SK-N-SH treated with all-trans-retinoic acid at 6 μM for 48 hours (cell line): ENCODE data around the gene ACMSD.

ENCODE experiments used
- ATAC-seq: fragments of 200-7000 bp; cut with Tn5 transposase; 3 replicates; pipeline ENCODE4 v1.9.1; 2020; ENCODE audit warnings: mild to moderate bottlenecking, moderate library complexity
- ARNTL ChIP-seq: fragments of 450-650 bp; formaldehyde crosslinking; IDR thresholded peaks from 2 replicates; pipeline ENCODE4 v1.5.0; 2020; ENCODE audit warnings: low read depth, mild to moderate bottlenecking, moderate library complexity, borderline replicate concordance
- BACH2 ChIP-seq: fragments of 250-450 bp; sonication (Bioruptor Pico); IDR thresholded peaks from 2 replicates; pipeline ENCODE4 v1.9.0; 2021; ENCODE audit warnings: mild to moderate bottlenecking, borderline replicate concordance
- CSDC2 ChIP-seq: fragments of 250-450 bp; sonication (Bioruptor Pico); IDR thresholded peaks from 2 replicates; pipeline ENCODE4 v1.5.0; 2020; ENCODE audit warnings: mild to moderate bottlenecking, moderate library complexity
- CSRNP3 ChIP-seq: fragments of 250-450 bp; sonication (Bioruptor Pico); IDR thresholded peaks from 2 replicates; pipeline ENCODE4 v1.5.1; 2021; ENCODE audit warnings: mild to moderate bottlenecking, moderate library complexity
- ESRRG ChIP-seq: fragments of 250-450 bp; sonication (Bioruptor Pico); IDR thresholded peaks from 2 replicates; pipeline ENCODE4 v1.6.1; 2021; ENCODE audit warnings: mild to moderate bottlenecking
- ISL1 ChIP-seq: fragments of 250-450 bp; sonication (Bioruptor Pico); IDR thresholded peaks from 2 replicates; pipeline ENCODE4 v2.1.2; 2022; ENCODE audit warnings: mild to moderate bottlenecking, moderate library complexity
- OSR1 ChIP-seq: fragments of 250-450 bp; sonication (Bioruptor Pico); IDR thresholded peaks from 2 replicates; pipeline ENCODE4 v1.8.0; 2022; ENCODE audit warnings: moderate library complexity, mild to moderate bottlenecking, inconsistent platforms
- PATZ1 ChIP-seq: fragments of 250-450 bp; sonication (Bioruptor Pico); IDR thresholded peaks from 2 replicates; pipeline ENCODE4 v1.8.0; 2020; ENCODE audit warnings: mild to moderate bottlenecking, moderate library complexity, borderline replicate concordance
- POU6F1 ChIP-seq: fragments of 250-450 bp; sonication (Bioruptor Pico); IDR thresholded peaks from 2 replicates; pipeline ENCODE4 v1.8.0; 2021; ENCODE audit warnings: low read depth, mild to moderate bottlenecking, moderate library complexity, borderline replicate concordance
- PPARA ChIP-seq: fragments of 250-450 bp; sonication (Bioruptor Pico); IDR thresholded peaks from 2 replicates; pipeline ENCODE4 v1.5.0; 2020; ENCODE audit warnings: mild to moderate bottlenecking, borderline replicate concordance
- RARB ChIP-seq: fragments of 250-450 bp; sonication (Bioruptor Pico); IDR thresholded peaks from 2 replicates; pipeline ENCODE4 v1.8.0; 2021; ENCODE audit warnings: mild to moderate bottlenecking, moderate library complexity
- TCF4 ChIP-seq: fragments of 250-450 bp; sonication (Bioruptor Pico); IDR thresholded peaks from 2 replicates; pipeline ENCODE4 v1.8.0; 2021; ENCODE audit warnings: mild to moderate bottlenecking, moderate library complexity, borderline replicate concordance
- TOX ChIP-seq: fragments of 250-450 bp; sonication (Bioruptor Pico); IDR thresholded peaks from 2 replicates; pipeline ENCODE4 v1.8.0; 2021; ENCODE audit warnings: mild to moderate bottlenecking, moderate library complexity, borderline replicate concordance
- ZC3H10 ChIP-seq: fragments of 250-450 bp; sonication (Bioruptor Pico); IDR thresholded peaks from 2 replicates; pipeline ENCODE4 v1.5.1; 2021; ENCODE audit warnings: mild to moderate bottlenecking, moderate library complexity
- ZFP3 ChIP-seq: fragments of 250-450 bp; sonication (Bioruptor Pico); IDR thresholded peaks from 2 replicates; pipeline ENCODE4 v1.5.0; 2020; ENCODE audit warnings: mild to moderate bottlenecking, moderate library complexity
- ZNF8 ChIP-seq: fragments of 450-650 bp; formaldehyde crosslinking; IDR thresholded peaks from 2 replicates; pipeline ENCODE4 v1.5.0; 2020; ENCODE audit warnings: mild to moderate bottlenecking, moderate library complexity
- TF ChIP-seq, protein P1 (sequence below): fragments of 250-450 bp; sonication (Bioruptor Pico); IDR thresholded peaks from 2 replicates; pipeline ENCODE4 v1.5.0; 2020; ENCODE audit warnings: mild to moderate bottlenecking, moderate library complexity

Gene ACMSD

DNA sequence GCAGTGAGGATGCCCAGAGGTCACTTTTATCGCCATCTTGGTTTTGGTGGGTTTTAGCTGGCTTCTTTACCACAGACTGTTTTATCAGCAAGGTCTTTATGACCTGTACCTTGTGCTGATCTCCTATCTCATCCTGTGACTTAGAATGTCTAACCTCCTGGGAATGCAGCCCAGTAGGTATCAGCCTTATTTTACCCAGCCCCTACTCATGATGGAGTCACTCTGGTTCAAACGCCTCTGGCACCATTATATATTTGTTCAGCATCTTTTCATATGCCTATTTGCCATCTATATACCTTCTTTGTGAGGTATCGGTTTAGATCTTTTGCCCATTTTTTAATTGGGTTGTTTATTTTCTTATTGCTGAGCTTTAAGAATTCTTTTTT lies 73.0 kb downstream of the ACMSD start (continued):
- TF ChIP-seq ZFP3 (CRISPR knock-in tag) (no peak), RARB (CRISPR knock-in tag) (no peak), POU6F1 (CRISPR knock-in tag) (no peak), ESRRG (no peak), ZC3H10 (CRISPR knock-in tag) (no peak), CSDC2 (CRISPR knock-in tag) (no peak)

DNA sequence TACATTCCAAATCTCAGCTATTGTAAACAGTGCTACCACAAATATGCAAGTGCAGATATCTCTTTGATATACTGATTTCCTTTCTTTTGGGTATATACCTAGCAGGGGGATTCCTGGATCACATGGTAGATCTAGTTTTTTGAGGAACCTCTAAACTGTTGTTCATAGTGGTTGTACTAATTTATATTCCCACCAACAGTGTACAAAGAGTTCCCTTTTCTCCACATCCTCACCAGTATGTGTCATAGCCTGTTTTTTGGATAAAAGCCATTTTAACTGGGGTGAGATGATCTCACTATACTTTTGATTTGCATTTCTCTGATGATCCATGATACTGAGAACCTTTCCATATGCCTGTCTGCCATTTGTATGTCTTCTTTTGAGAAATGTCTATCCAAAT lies 73.9 kb downstream of the ACMSD start:
- TF ChIP-seq ESRRG: no peak
- TF ChIP-seq RARB (CRISPR knock-in tag): no peak
- no peak for TF ChIP-seq TCF4 (CRISPR knock-in tag)
- TF ChIP-seq PATZ1 (CRISPR knock-in tag): no peak
- TF ChIP-seq TOX (CRISPR knock-in tag): no peak
- TF ChIP-seq CSDC2 (CRISPR knock-in tag): no peak
- TF ChIP-seq, all 23 proteins: peak for 0
- ATAC-seq: no peak

DNA sequence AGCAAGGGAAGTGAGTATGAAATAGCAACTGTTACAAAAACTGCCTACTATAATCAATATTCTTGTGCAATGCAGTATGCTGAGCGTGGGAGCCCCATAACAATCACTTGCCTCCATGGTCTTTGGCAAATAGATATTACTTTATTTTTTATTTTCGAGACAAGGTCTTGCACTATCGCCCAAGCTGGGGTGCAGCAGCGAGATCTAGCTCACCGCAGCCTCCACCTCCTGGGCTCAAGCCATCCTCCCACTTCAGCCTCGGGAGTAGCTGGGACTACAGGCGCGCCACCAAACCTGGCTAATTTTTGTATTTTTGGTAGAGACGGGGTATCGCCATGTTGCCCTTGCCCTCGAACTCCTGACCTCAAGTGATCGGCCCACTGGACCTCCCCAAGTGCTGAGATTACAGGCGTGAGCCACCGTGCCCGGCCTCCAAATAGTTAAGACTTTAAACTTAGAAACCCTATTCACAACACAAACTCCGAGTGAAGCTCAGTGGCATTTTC lies 79.0 kb downstream of the ACMSD start:
- TF ChIP-seq PATZ1 (CRISPR knock-in tag): no peak
- TF ChIP-seq, all 23 proteins: peak for 0
- no peak; the same call in 2 of the 3 replicates for ATAC-seq

DNA sequence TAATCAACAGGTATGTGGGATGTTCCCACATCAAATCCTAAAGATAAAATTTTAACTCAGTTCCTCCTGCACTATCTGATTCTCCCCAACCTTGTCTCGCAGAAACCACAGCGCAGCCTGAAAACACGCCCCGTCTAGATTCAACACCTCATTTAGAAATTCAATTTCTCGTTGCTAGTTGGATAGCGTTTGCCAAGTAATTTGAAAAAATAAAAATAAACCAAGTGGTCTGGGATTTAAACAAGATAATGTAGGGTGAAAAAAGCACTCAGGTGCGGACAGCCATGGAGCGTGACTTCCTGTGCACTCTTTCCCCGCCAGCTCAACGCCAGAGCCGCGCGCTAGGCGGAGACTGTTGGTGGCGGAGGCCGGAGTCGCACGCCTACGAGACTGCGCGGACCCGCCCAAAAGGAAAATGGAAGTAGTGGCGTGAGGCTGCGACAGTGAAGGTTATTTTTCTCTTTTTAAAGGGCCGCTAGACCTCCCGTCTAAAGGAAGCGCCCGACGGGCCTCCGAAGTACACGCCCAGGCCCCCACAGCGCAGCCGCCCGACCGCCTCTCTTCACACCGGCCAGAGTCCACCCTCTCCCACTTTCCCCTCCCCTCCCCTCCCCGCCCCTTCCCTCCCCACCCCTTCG lies 79.6 kb downstream of the ACMSD start:
- peak; percentile 77 for TF ChIP-seq ZFP3 (CRISPR knock-in tag)
- TF ChIP-seq ZNF8 (CRISPR knock-in tag): no peak
- peak; percentile 91 for ATAC-seq

- ATAC-seq: peak; percentile 86
- no peak for TF ChIP-seq ISL1
- TF ChIP-seq ZNF8 (CRISPR knock-in tag): no peak
- TF ChIP-seq, protein P1, sequence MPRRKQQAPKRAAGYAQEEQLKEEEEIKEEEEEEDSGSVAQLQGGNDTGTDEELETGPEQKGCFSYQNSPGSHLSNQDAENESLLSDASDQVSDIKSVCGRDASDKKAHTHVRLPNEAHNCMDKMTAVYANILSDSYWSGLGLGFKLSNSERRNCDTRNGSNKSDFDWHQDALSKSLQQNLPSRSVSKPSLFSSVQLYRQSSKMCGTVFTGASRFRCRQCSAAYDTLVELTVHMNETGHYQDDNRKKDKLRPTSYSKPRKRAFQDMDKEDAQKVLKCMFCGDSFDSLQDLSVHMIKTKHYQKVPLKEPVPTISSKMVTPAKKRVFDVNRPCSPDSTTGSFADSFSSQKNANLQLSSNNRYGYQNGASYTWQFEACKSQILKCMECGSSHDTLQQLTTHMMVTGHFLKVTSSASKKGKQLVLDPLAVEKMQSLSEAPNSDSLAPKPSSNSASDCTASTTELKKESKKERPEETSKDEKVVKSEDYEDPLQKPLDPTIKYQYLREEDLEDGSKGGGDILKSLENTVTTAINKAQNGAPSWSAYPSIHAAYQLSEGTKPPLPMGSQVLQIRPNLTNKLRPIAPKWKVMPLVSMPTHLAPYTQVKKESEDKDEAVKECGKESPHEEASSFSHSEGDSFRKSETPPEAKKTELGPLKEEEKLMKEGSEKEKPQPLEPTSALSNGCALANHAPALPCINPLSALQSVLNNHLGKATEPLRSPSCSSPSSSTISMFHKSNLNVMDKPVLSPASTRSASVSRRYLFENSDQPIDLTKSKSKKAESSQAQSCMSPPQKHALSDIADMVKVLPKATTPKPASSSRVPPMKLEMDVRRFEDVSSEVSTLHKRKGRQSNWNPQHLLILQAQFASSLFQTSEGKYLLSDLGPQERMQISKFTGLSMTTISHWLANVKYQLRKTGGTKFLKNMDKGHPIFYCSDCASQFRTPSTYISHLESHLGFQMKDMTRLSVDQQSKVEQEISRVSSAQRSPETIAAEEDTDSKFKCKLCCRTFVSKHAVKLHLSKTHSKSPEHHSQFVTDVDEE (CRISPR knock-in tag): no peak
- no peak for TF ChIP-seq BACH2
- no peak for TF ChIP-seq CSRNP3 (CRISPR knock-in tag)
- no peak for TF ChIP-seq POU6F1 (CRISPR knock-in tag)
- TF ChIP-seq CSDC2 (CRISPR knock-in tag): no peak
- no peak for TF ChIP-seq OSR1
- no peak for TF ChIP-seq ARNTL (CRISPR knock-in tag)
- no peak for TF ChIP-seq PPARA (CRISPR knock-in tag)
- TF ChIP-seq PATZ1 (CRISPR knock-in tag): no peak
These were observed 80.3 kb downstream of the ACMSD start, which contains the start of gene CCNT2 for GRCh38 chr2:134918526-134919340. Gene CCNT2, plus strand, starts transcription at chr2:134918822. Its CDS starts 33 bp downstream, at chr2:134918855.
